HUES64 (cell line): ENCODE measurements around the gene MAN1A1.

Experiments
- H3K27ac ChIP-seq: 2 replicates; pipeline ENCODE4 v1.7.0; 2013; ENCODE audit warnings: low read depth, low read length, inconsistent platforms
- H3K27me3 ChIP-seq: 2 replicates; pipeline ENCODE4 v1.6.1; 2013; ENCODE audit warnings: mild to moderate bottlenecking, low read length; ENCODE audit not compliant: insufficient read depth
- H3K36me3 ChIP-seq: 2 replicates; pipeline ENCODE4 v1.6.1; 2013; ENCODE audit warnings: mild to moderate bottlenecking, low read length; ENCODE audit not compliant: insufficient read depth
- H3K4me1 ChIP-seq: 2 replicates; pipeline ENCODE4 v1.6.1; 2013; ENCODE audit warnings: mild to moderate bottlenecking, low read length, moderate library complexity; ENCODE audit not compliant: insufficient read depth
- H3K4me3 ChIP-seq: 2 replicates; pipeline ENCODE4 v1.5.1; 2013; ENCODE audit warnings: mild to moderate bottlenecking, low read length, moderate library complexity
- H3K9ac ChIP-seq: 2 replicates; pipeline ENCODE4 v1.6.1; 2013; ENCODE audit warnings: mild to moderate bottlenecking, low read depth, low read length
- H3K9me3 ChIP-seq: 2 replicates; pipeline ENCODE4 v1.6.1; 2013; ENCODE audit warnings: low read depth, low read length; ENCODE audit not compliant: insufficient read depth
- WGBS: fragments of 150-250, 120-280 bp; methylation state at CpG from one replicate; pipeline ENCODE4 v1.1.7; 2013; ENCODE audit warnings: missing lambda C conversion rate; 5-methylcytosine and 5-hydroxymethylcytosine counted together

MAN1A1 gene

GRCh38 chr6:119205911-119206618 is 143.5 kb downstream of the MAN1A1 start:
- no peaks in the 10 kb centered on the region for H3K27me3 ChIP-seq
- H3K27ac ChIP-seq, result no peak overlapping the region
- H3K4me3 ChIP-seq, result no peak overlapping the region
- H3K36me3 ChIP-seq, result no peaks in the 10 kb centered on the region
- H3K4me1 ChIP-seq, result no peaks in the 10 kb centered on the region
- H3K9ac ChIP-seq, result no peak overlapping the region
- no peaks in the 10 kb centered on the region for H3K9me3 ChIP-seq
- WGBS, result 89% methylated on average over 5 of the region's 7 CpGs

DNA sequence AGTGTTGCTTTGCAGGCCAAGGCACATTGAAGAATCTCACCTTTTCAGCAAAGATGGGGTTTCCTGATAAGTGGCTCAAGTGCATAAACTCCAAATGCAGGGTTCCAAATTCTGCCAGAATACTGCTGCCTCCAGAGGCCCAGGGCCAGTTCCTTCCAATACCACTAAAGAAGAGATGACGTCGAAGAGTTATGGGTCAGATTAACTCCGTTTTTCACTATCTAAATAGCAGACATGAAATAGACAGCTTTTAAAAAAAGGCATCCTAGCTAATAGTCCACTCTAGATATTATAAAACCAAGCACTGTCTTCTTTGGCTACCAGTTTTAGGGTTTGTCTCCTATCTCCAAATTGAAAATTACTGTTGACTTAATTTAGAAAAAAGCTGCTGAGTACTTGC is 144.8 kb downstream of the MAN1A1 start:
- Histone ChIP-seq H3K9ac (no peak overlapping the region), H3K4me3 (no peak overlapping the region), H3K36me3 (no peaks in the 10 kb centered on the region), H3K9me3 (no peaks in the 10 kb centered on the region), H3K4me1 (no peaks in the 10 kb centered on the region), H3K27ac (no peak overlapping the region), H3K27me3 (no peaks in the 10 kb centered on the region)
- WGBS, result 98% methylated on average over 3 of the region's 3 CpGs

DNA sequence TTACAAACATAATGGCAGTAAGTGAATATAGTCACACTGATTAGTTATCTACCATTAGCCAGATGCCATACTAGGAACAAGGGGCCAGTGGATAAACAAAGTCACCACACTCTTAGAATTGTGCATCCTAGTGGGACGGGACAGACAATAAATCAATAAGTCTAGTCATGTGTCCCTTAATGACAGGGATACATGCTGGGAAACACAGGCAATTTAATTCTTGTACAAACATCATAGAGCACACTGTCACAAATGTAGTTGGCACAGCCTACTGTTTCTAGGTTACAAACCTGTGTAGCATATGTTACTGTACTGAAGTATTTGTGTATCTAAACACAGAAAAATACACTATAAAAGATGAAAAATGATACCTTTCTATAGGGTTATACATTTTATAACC is 148.1 kb downstream of the MAN1A1 start:
- Histone ChIP-seq H3K27me3 (no peaks in the 10 kb centered on the region), H3K27ac (no peak overlapping the region), H3K36me3 (no peaks in the 10 kb centered on the region), H3K4me1 (no peaks in the 10 kb centered on the region), H3K9me3 (no peaks in the 10 kb centered on the region), H3K4me3 (no peak overlapping the region), H3K9ac (no peak overlapping the region)
- 92% methylated on average over 1 of the region's 1 CpG for WGBS

GRCh38 chr6:119200512-119201175 is 148.9 kb downstream of the MAN1A1 start:
- Histone ChIP-seq H3K27ac (no peak overlapping the region), H3K4me3 (no peak overlapping the region), H3K9me3 (no peaks in the 10 kb centered on the region), H3K4me1 (no peaks in the 10 kb centered on the region), H3K27me3 (no peaks in the 10 kb centered on the region), H3K9ac (no peak overlapping the region), H3K36me3 (no peaks in the 10 kb centered on the region)
- 97% methylated on average over 1 of the region's 1 CpG for WGBS

GRCh38 chr6:119197271-119197670 is 152.3 kb downstream of the MAN1A1 start:
- H3K9me3 ChIP-seq, result no peaks in the 10 kb centered on the region
- WGBS, result 92% methylated on average over 5 of the region's 5 CpGs
- no peak overlapping the region for H3K27ac ChIP-seq
- H3K4me3 ChIP-seq, result no peak overlapping the region
- no peak overlapping the region for H3K9ac ChIP-seq
- H3K4me1 ChIP-seq, result no peaks in the 10 kb centered on the region
- no peaks in the 10 kb centered on the region for H3K27me3 ChIP-seq
- H3K36me3 ChIP-seq, result no peaks in the 10 kb centered on the region

DNA sequence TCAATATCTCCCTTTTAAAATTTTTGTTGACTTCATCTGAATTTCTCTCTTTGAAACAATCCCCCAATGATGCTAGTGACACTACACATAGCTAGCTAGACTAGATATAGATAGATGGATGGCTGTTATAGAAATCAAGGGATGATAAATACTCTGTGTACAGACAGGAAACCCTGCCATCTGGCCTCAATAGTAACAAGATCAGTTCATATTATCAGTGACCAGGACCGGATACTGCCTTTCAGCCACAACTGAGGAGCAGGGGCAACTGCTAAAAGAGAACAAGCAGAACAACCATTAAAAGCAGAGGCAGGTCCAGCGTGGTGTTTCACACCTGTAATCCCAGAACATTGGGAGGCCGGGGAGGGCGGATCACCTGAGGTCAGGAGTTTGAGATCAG is 152.8 kb downstream of the MAN1A1 start:
- Histone ChIP-seq H3K9me3 (no peaks in the 10 kb centered on the region), H3K9ac (no peak overlapping the region), H3K4me1 (no peaks in the 10 kb centered on the region), H3K4me3 (no peak overlapping the region), H3K27ac (no peak overlapping the region), H3K27me3 (no peaks in the 10 kb centered on the region), H3K36me3 (no peaks in the 10 kb centered on the region)
- 93% methylated on average over 4 of the region's 4 CpGs for WGBS

DNA sequence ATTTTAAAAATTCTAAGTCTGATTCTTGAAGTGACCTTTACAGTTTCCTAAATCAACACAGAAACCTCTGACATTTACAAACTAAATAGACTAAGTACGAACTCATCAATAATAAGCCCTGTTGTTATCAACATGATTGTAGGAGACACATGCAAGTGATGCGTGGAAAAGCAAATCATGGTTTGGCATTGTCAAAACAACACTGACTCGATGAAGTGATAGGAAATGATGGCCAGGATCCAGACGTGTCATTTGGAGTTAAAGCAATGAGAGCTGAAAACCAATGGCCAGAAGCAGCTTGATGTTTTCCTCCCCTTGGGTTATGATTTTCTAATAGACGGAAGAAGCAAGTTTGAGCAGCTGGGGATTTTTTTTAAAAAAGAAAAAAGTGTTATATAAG is 153.7 kb downstream of the MAN1A1 start:
- 96% methylated on average over 4 of the region's 5 CpGs for WGBS
- no peak overlapping the region for H3K27ac ChIP-seq
- no peaks in the 10 kb centered on the region for H3K4me1 ChIP-seq
- no peaks in the 10 kb centered on the region for H3K36me3 ChIP-seq
- H3K27me3 ChIP-seq, result no peaks in the 10 kb centered on the region
- H3K9ac ChIP-seq, result no peak overlapping the region
- no peak overlapping the region for H3K4me3 ChIP-seq
- no peaks in the 10 kb centered on the region for H3K9me3 ChIP-seq

DNA sequence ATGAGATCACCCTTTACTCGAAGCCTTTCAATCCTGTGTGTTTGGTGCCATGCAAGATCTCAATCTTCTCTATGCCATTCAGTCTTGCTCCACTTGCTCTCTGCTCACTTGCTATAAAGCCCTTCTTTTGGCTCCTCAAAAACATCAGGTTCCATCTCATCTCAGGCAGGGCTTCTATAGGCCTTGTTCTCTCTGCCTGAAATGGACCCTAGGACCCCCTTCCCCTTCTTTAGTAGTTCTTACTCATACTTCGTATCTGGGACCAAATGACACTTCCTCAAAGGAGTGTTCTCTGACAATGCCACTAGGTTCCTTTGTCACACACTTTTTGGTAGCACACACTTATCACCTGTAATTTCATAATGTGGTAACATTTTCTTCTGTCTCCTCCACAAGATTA is 154.4 kb downstream of the MAN1A1 start:
- 91% methylated on average over 2 of the region's 2 CpGs for WGBS
- no peak overlapping the region for H3K9ac ChIP-seq
- H3K4me3 ChIP-seq, result no peak overlapping the region
- no peaks in the 10 kb centered on the region for H3K4me1 ChIP-seq
- no peaks in the 10 kb centered on the region for H3K36me3 ChIP-seq
- no peak overlapping the region for H3K27ac ChIP-seq
- no peaks in the 10 kb centered on the region for H3K9me3 ChIP-seq
- no peaks in the 10 kb centered on the region for H3K27me3 ChIP-seq

- H3K27ac ChIP-seq, result no peak overlapping the region
- no peaks in the 10 kb centered on the region for H3K4me1 ChIP-seq
- no peak overlapping the region for H3K4me3 ChIP-seq
- H3K9me3 ChIP-seq, result no peaks in the 10 kb centered on the region
- H3K27me3 ChIP-seq, result no peaks in the 10 kb centered on the region
- H3K36me3 ChIP-seq, result no peaks in the 10 kb centered on the region
- H3K9ac ChIP-seq, result no peak overlapping the region
These were observed 155.9 kb downstream of the MAN1A1 start for GRCh38 chr6:119193707-119194106.

GRCh38 chr6:119192200-119192599 is 157.4 kb downstream of the MAN1A1 start:
- Histone ChIP-seq H3K9me3 (no peaks in the 10 kb centered on the region), H3K4me1 (peaks cover 9% of the 10 kb centered on the region), H3K4me3 (no peak overlapping the region), H3K36me3 (no peaks in the 10 kb centered on the region), H3K9ac (no peak overlapping the region), H3K27me3 (no peaks in the 10 kb centered on the region), H3K27ac (no peak overlapping the region)
- WGBS, result 83% methylated on average over 3 of the region's 3 CpGs

GRCh38 chr6:119190176-119190575 is 159.4 kb downstream of the MAN1A1 start:
- Histone ChIP-seq H3K27ac (no peak overlapping the region), H3K9me3 (no peaks in the 10 kb centered on the region), H3K36me3 (no peaks in the 10 kb centered on the region), H3K27me3 (no peaks in the 10 kb centered on the region), H3K4me1 (peaks cover 15% of the 10 kb centered on the region), H3K4me3 (no peak overlapping the region), H3K9ac (no peak overlapping the region)
- WGBS, result 83% methylated on average over 1 of the region's 1 CpG
